NCI-H748 (cell line): ENCODE results near the gene PTCH2.
A peak's percentile ranks its signal among the peaks of the same experiment; 100 is the strongest.
"Not testable (repeated sequence)": the region's sequence is repeated elsewhere in the genome, so short reads cannot be mapped to it uniquely, and the experiment has no call there.

ENCODE experiments used
- DNase-seq: peaks from one replicate; lab custom pipeline; 2025; ENCODE audit not compliant: unreplicated experiment; lab: John Stamatoyannopoulos, UW

PTCH2 gene

GRCh38 chr1:44820328-44821239 is 22.5 kb downstream of the PTCH2 start:
- DNase-seq = no peak

DNA sequence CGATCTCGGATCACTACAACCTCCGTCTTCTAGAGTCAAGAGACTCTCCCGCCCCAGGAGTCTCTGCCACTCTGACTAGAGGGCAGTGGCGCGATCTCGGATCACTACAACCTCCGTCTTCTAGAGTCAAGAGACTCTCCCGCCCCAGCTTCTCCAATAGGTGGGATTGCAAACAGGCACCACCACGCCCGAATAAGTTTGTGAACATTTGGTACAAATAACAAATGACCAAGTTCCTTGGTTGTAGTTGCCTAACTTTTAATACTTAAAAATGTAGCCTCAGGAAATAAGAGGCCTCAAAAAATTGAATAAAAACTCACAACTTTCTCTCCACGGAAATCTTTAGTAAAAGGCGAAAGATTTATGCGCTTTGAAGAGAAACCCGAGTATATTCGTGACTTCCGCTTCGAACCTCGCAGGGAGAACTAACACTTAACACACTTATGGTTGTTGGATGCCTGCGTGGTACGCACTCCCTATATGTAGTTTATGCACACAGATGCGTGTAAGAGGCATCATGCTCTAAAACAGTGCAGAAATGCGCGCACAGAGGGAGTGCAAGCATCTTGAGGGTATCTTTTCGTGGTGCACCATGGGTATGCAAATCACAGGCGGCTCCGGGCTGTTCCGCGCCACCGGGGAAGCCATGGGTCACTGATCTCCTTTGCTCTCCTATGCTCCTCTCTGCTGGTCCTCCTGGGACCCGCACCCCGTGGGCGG is 23.3 kb downstream of the PTCH2 start:
- DNase-seq = peak; percentile 92

DNA sequence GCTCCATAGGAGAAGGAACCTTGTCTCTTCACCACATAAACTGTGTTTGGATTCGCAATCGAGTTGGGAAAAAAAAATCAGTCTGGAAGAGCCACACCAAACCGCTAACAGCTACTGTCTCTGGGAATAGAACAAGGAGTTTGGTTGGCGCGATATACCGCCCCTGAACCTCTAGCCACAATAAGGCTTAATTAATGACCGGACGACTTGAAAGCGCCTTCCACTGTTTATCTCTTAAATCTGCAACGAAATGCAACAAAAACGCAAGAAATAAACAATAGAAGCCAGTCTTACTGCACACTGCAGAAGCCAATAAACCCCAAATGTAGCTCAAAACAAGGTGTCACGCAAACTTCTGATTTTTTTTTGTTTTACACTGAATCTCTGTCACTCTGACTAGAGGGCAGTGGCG is 23.9 kb downstream of the PTCH2 start:
- no peak for DNase-seq

- DNase-seq = no peak
Measured at GRCh38 chr1:44817771-44818495, 25.1 kb downstream of the PTCH2 start.

GRCh38 chr1:44817307-44817706 is 25.7 kb downstream of the PTCH2 start:
- no peak for DNase-seq

- not testable (repeated sequence) for DNase-seq
Measured at GRCh38 chr1:44815926-44816325, 27.1 kb downstream of the PTCH2 start.

DNA sequence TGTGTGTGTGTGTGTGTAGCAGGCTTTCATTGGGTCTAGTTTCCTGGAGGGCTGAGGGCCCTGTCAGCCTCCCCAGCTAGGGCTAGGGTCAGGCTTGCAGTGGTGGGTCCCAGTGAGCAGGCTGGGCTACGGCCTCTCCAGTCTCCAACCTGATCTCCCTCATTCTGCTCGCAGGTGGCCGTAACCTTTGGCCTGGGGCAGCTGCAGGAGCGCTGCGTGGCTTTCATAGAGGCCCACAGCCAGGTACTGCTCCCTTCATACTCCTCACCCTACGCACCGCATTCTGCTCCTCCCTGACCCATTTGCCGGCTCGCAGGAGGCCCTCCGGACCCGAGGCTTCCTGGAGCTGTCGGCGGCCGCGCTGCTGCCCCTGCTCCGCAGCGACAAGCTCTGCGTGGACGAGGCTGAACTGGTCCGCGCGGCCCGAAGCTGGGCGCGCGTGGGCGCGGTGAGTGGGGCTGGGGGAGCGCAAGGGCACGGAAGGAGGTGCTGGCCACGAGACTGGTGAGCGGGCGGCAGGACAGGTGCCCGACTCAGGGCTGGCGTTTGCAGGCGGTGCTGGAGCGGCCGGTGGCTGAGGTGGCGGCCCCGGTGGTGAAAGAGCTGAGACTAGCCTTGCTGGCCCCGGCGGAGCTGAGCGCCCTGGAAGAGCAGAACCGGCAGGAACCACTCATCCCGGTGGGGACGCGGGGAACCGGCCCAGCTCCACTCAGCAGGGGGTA is 30.1 kb downstream of the PTCH2 start:
- no peak for DNase-seq

- DNase-seq = no peak
Measured at GRCh38 chr1:44811234-44811633, 31.8 kb downstream of the PTCH2 start.

- DNase-seq = not testable (repeated sequence)
Measured at GRCh38 chr1:44810762-44811105, 32.3 kb downstream of the PTCH2 start.

DNA sequence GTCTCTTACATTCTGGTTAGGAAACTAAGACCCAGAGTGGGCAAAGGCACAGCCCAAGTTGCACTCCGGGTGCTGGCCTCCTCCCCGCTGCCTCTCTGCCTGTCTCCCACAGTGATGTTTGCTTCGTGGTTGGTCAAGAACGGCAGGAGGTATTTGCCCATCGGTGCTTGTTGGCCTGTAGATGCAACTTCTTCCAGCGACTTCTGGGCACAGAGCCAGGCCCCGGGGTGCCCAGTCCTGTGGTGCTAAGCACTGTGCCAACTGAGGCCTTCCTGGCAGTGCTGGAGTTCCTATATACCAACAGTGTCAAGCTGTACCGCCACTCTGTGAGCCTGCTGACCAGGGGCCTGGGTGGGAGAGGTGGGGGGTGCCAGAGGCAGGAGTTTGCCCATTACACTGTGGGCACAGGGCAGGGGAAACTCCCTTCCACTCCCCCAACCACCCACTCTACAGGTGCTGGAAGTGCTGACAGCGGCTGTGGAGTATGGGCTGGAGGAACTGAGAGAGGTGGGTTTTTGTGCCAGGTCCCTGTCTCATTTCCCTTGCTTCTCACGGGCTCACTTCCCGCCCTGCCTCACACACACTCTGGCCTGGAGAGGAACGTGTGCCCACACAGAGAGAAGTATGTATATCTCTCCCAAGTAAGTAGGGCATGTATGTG is 32.8 kb downstream of the PTCH2 start:
- no peak for DNase-seq

GRCh38 chr1:44808938-44809917 is 33.8 kb downstream of the PTCH2 start:
- DNase-seq = no peak

- DNase-seq = peak; percentile 34
Measured at GRCh38 chr1:44808063-44808937, 34.8 kb downstream of the PTCH2 start, which contains the start of gene BTBD19. Gene BTBD19, plus strand, starts transcription at chr1:44808523. Its CDS starts 298 bp downstream, at chr1:44808821.

GRCh38 chr1:44807364-44808062 is 35.5 kb downstream of the PTCH2 start:
- peak; percentile 69 for DNase-seq

GRCh38 chr1:44806704-44807363 is 36.2 kb downstream of the PTCH2 start, which contains the start of gene DYNLT4:
Gene DYNLT4, minus strand, starts transcription at chr1:44807351. Its CDS starts 683 bp downstream, at chr1:44806668.
- DNase-seq = no peak

- no peak for DNase-seq
Measured at GRCh38 chr1:44806025-44806703, 36.9 kb downstream of the PTCH2 start.

DNA sequence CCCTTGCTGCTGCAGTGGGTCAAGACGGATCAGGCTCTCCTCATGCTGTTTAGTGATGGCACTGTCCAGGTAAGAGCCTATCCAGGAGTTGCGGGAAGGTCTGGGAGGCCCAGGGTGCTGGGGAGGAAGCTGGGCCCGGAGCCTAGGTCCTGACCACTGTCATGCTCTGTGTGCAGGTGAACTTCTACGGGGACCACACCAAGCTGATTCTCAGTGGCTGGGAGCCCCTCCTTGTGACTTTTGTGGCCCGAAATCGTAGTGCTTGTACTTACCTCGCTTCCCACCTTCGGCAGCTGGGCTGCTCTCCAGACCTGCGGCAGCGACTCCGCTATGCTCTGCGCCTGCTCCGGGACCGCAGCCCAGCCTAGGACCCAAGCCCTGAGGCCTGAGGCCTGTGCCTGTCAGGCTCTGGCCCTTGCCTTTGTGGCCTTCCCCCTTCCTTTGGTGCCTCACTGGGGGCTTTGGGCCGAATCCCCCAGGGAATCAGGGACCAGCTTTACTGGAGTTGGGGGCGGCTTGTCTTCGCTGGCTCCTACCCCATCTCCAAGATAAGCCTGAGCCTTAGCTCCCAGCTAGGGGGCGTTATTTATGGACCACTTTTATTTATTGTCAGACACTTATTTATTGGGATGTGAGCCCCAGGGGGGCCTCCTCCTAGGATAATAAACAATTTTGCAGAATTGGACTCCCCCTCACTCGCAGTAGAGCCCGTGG is 37.6 kb downstream of the PTCH2 start:
- no peak for DNase-seq
